ENCODE results near the gene TULP1. TPM values are rescaled to one million over a fixed set of nuclear protein-coding genes. Genes with fewer than 3 reads are reported as not detected.
A peak's percentile ranks its signal among the peaks of the same experiment; 100 is the strongest.

Gene TULP1
- total and polyA plus RNA-seq, 11 donors: 0.15 TPM; not detected in 10

DNA sequence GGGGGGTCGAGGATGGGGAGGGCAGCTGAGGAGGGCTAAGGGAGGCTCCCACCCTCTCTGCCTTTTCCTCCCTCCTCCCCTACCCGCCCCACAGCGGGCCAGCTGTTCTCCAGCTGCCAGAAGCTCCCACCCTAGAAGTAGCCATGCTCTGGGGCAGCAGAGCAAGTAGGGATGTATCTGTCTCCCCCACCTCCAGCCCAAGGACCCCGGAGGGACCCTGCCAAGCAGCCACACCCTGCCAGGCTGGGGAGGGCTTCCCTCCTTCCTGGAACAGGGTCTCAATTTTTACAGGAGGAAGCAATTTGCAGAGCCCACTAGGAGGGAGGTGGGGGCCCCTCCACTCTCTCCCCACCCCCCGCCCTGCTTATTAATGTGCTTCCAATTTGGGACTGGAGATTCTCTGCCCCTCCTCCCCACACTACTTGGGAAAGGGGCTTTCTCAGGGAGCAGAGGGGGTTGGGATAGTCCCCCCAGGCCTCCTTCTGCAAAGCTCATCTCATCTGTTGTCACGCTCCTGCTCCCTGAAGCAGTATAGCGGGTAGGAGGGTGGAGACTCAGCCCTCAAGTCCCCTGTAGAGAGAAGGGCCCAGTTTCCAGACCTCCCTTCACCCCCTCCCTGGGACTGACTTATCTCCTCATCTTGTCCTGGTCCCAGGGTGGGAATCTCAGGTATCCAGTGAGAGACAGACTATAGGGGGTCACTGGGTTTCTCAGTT lies 20.3 kb downstream of the TULP1 start:
- no peaks in the 10 kb centered on the region for H3K36me3 ChIP-seq
- peaks cover 0 to 25% (median 0%) of the 10 kb centered on the region in 9 donors for H3K27me3 ChIP-seq
- no peak for ATAC-seq
- 45 to 57% (median 53%) methylated on average over 5 to 7 of the region's 7 CpGs for WGBS, 4 donors
- H3K4me1 ChIP-seq: peaks cover 0 to 80% (median 56%) of the 10 kb centered on the region in 12 donors
- H3K27ac ChIP-seq: peak overlapping the region in 9 of 12 donors; percentile 2 to 100 (median 89)
- peak in 1 of 5 donors; percentile 27 for DNase-seq
- TF ChIP-seq POLR2A (IDR thresholded peaks at IDR 0.05) (no peak), CTCF (IDR thresholded peaks at IDR 0.05) (no peak)
- no peaks in the 10 kb centered on the region for H3K9me3 ChIP-seq
- no peak overlapping the region for H3K4me3 ChIP-seq
- intact Hi-C loops (cut with DNase I): no loop called here

GRCh38 chr6:35491558-35492257 lies 21.0 kb downstream of the TULP1 start:
- DNase-seq: no peak
- H3K27ac ChIP-seq: peak overlapping the region in 10 of 12 donors; percentile 5 to 100 (median 89)
- peaks cover 0 to 22% (median 0%) of the 10 kb centered on the region in 9 donors for H3K27me3 ChIP-seq
- intact Hi-C loops (cut with DNase I): no loop called here
- no peaks in the 10 kb centered on the region for H3K9me3 ChIP-seq
- H3K4me3 ChIP-seq: no peak overlapping the region
- TF ChIP-seq CTCF (IDR thresholded peaks at IDR 0.05) (no peak), POLR2A (IDR thresholded peaks at IDR 0.05) (no peak)
- no peaks in the 10 kb centered on the region for H3K36me3 ChIP-seq
- ATAC-seq: no peak
- 45 to 54% (median 49%) methylated on average over 4 to 5 of the region's 5 CpGs for WGBS, 4 donors
- H3K4me1 ChIP-seq: peaks cover 0 to 86% (median 57%) of the 10 kb centered on the region in 12 donors

DNA sequence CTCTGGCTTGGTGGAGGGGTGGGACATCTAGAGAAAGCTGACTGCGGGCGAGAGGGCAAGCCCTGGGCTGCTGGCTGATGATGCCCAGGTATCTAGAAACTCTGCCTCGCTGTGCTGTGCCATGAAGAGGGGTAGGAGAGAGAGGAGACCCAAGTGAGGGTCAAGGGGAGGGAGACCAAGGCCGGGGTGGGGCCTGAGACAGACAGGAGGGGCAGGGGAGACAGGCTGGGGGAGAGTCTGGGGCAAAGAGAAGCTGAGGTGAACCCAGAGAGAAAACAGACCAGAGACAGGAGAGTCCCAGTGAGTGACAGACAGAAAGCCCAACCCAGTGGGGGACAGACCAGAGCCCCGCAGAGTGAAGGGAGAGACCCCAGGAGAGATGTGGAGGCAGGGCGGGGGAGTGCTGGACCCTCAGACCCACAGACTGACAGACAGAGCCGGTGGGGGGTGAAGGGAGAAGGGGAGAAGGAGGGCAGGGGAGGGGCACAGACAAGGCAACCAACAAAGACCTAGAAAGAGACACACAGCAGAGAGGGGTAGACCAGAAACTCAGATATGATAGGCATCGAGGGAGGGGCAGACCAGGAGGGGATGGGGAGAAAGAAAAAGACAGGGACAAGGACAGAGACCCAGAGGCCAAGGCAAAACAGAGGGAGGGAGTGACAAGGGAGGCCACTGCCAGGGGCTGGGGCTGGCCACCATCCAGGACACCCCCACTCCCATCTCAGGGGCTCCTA lies 21.7 kb downstream of the TULP1 start:
- DNase-seq (no peak), ATAC-seq (peak in 1 of 4 donors; percentile 3)
- Histone ChIP-seq H3K4me1 (peaks cover 0 to 92% (median 60%) of the 10 kb centered on the region in 12 donors), H3K9me3 (no peaks in the 10 kb centered on the region), H3K36me3 (no peaks in the 10 kb centered on the region), H3K27ac (peak overlapping the region; percentile 18 to 100 (median 89)), H3K4me3 (peak overlapping the region in 7 of 12 donors; percentile 26 to 49 (median 46)), H3K27me3 (peaks cover 0 to 19% (median 0%) of the 10 kb centered on the region in 9 donors)
- no peak for TF ChIP-seq CTCF (IDR thresholded peaks at IDR 0.05)
- no peak for TF ChIP-seq POLR2A (IDR thresholded peaks at IDR 0.05)
- intact Hi-C loops (cut with DNase I): no loop called here
- 34 to 50% (median 37%) methylated on average over 8 of the region's 8 CpGs for WGBS, 4 donors
